Measurements from ENCODE around the gene PTGR2.
A peak's percentile ranks its signal among the peaks of the same experiment; 100 is the strongest.
"Not testable (repeated sequence)": the region's sequence is repeated elsewhere in the genome, so short reads cannot be mapped to it uniquely, and the experiment has no call there.

The PTGR2 gene

GRCh38 chr14:73851567-73852382 lies at the start of gene PTGR2:
PTGR2 (plus strand) TSS chr14:73851831; CDS start chr14:73858863, 7,032 bp downstream.
- FAIRE-seq, result peak; percentile 69

GRCh38 chr14:73802431-73803188 lies 49.0 kb upstream of the PTGR2 start:
- FAIRE-seq, result no peak

More at GRCh38 chr14:73851567-73852382, at the start of gene PTGR2:
- DNase-seq (ENCODE audit: low spot score), result peak; percentile 88

GRCh38 chr14:73804636-73805035 lies 47.0 kb upstream of the PTGR2 start:
- no peak for DNase-seq (ENCODE audit: low spot score)
- no peak for FAIRE-seq

More at GRCh38 chr14:73802431-73803188, 49.0 kb upstream of the PTGR2 start:
- DNase-seq (ENCODE audit: low spot score), result no peak

- DNase-seq (ENCODE audit: low spot score) (no peak), FAIRE-seq (no peak)
Observed at GRCh38 chr14:73807457-73807856, 44.2 kb upstream of the PTGR2 start.

- FAIRE-seq (no peak), DNase-seq (ENCODE audit: low spot score) (no peak)
Observed at GRCh38 chr14:73809391-73809790, 42.2 kb upstream of the PTGR2 start.

GRCh38 chr14:73810478-73811163 lies 41.0 kb upstream of the PTGR2 start:
- no peak for FAIRE-seq

GRCh38 chr14:73811164-73811503 lies 40.5 kb upstream of the PTGR2 start:
- FAIRE-seq, result no peak

More at GRCh38 chr14:73810478-73811163, 41.0 kb upstream of the PTGR2 start:
- DNase-seq (ENCODE audit: low spot score), result no peak

GRCh38 chr14:73814153-73814552 lies 37.5 kb upstream of the PTGR2 start:
- DNase-seq (ENCODE audit: low spot score), result no peak
- FAIRE-seq, result no peak

More at GRCh38 chr14:73811164-73811503, 40.5 kb upstream of the PTGR2 start:
- DNase-seq (ENCODE audit: low spot score), result no peak

GRCh38 chr14:73815849-73816248 lies 35.8 kb upstream of the PTGR2 start:
- no peak for DNase-seq (ENCODE audit: low spot score)
- no peak for FAIRE-seq

GRCh38 chr14:73816393-73816816 lies 35.2 kb upstream of the PTGR2 start:
- FAIRE-seq, result no peak
- DNase-seq (ENCODE audit: low spot score), result no peak

GRCh38 chr14:73817020-73817655 lies 34.5 kb upstream of the PTGR2 start:
- no peak for FAIRE-seq
- DNase-seq (ENCODE audit: low spot score), result no peak

- FAIRE-seq, result no peak
Observed at GRCh38 chr14:73818821-73819220, 32.8 kb upstream of the PTGR2 start.

GRCh38 chr14:73820631-73821030 lies 31.0 kb upstream of the PTGR2 start:
- FAIRE-seq, result no peak

More at GRCh38 chr14:73818821-73819220, 32.8 kb upstream of the PTGR2 start:
- DNase-seq (ENCODE audit: low spot score), result no peak

GRCh38 chr14:73823339-73823885 lies 28.2 kb upstream of the PTGR2 start:
- no peak for DNase-seq (ENCODE audit: low spot score)
- no peak for FAIRE-seq

More at GRCh38 chr14:73820631-73821030, 31.0 kb upstream of the PTGR2 start:
- no peak for DNase-seq (ENCODE audit: low spot score)

GRCh38 chr14:73824127-73824526 lies 27.5 kb upstream of the PTGR2 start:
- DNase-seq (ENCODE audit: low spot score) (no peak), FAIRE-seq (no peak)

- no peak for DNase-seq (ENCODE audit: low spot score)
- no peak for FAIRE-seq
Observed at GRCh38 chr14:73824536-73824935, 27.1 kb upstream of the PTGR2 start.

- FAIRE-seq, result no peak
- peak; percentile 65 for DNase-seq (ENCODE audit: low spot score)
Observed at GRCh38 chr14:73825551-73826188, 26.0 kb upstream of the PTGR2 start.

GRCh38 chr14:73827190-73827589 lies 24.4 kb upstream of the PTGR2 start:
- DNase-seq (ENCODE audit: low spot score); FAIRE-seq: not testable (repeated sequence)

- no peak for DNase-seq (ENCODE audit: low spot score)
- FAIRE-seq, result no peak
Observed at GRCh38 chr14:73829071-73829470, 22.6 kb upstream of the PTGR2 start.
